MCF 10A (cell line): ENCODE results near the gene KREMEN2. TPM values are rescaled to one million over a fixed set of nuclear protein-coding genes. Genes with fewer than 3 reads are reported as not detected.

Experiments
- BruUV-seq: library from RNA; stranded (reverse); fragments of 400-500 nt; replicated peaks from 2 replicates; lab custom pipeline; 2021; lab: Mats Ljungman, UMichigan
- CTCF ChIA-PET: fragments of 300-600 bp; sonication (Branson Sonifier 250); formaldehyde crosslinking; extraction: SDS; loops from one replicate; lab custom pipeline; 2021; ENCODE audit warnings: antibody characterized with exemption, inconsistent platforms; lab: Yijun Ruan, JAX
- POLR2A ChIA-PET: fragments of 300-600, 350-650 bp; sonication (Branson Sonifier 250); formaldehyde crosslinking; extraction: SDS; loops from one replicate; lab custom pipeline; 2020; ENCODE audit warnings: antibody characterized with exemption, inconsistent platforms; lab: Yijun Ruan, JAX
- DNase-seq: peaks from one replicate; pipeline ENCODE4 v3.0.0-alpha.2; 2018; ENCODE audit not compliant: unreplicated experiment
- H3K27ac Mint-ChIP-seq: one replicate; pipeline ENCODE4 v1.8.0; 2022; ENCODE audit warnings: mild to moderate bottlenecking, low read depth, mixed read lengths; ENCODE audit not compliant: unreplicated experiment
- H3K27me3 Mint-ChIP-seq: one replicate; pipeline ENCODE4 v1.8.0; 2022; ENCODE audit warnings: mixed read lengths; ENCODE audit not compliant: insufficient read depth, unreplicated experiment
- H3K36me3 Mint-ChIP-seq: one replicate; pipeline ENCODE4 v1.8.0; 2022; ENCODE audit warnings: mild to moderate bottlenecking, moderate library complexity, mixed read lengths; ENCODE audit not compliant: insufficient read depth, unreplicated experiment
- H3K4me1 Mint-ChIP-seq: one replicate; pipeline ENCODE4 v1.8.0; 2022; ENCODE audit warnings: mixed read lengths; ENCODE audit not compliant: insufficient read depth, unreplicated experiment
- H3K4me3 Mint-ChIP-seq: one replicate; pipeline ENCODE4 v1.8.0; 2022; ENCODE audit warnings: mild to moderate bottlenecking, moderate library complexity, mixed read lengths; ENCODE audit not compliant: unreplicated experiment
- H3K9me3 Mint-ChIP-seq: one replicate; pipeline ENCODE4 v1.8.0; 2022; ENCODE audit warnings: mixed read lengths; ENCODE audit not compliant: unreplicated experiment
- CTCF ChIP-seq: fragments of 200-600 bp; IDR thresholded peaks from one replicate; pipeline ENCODE4 v1.8.0; 2022; ENCODE audit warnings: antibody characterized with exemption, mild to moderate bottlenecking; ENCODE audit not compliant: unreplicated experiment
- intact Hi-C: fragments of 100-400 bp; cut with micrococcal nuclease; formaldehyde crosslinking; loops from 2 replicates; pipeline ENCODE4 v1.14.1; 2022
- total RNA-seq: library from RNA; stranded (reverse); gene quantifications from 2 replicates; pipeline ENCODE4 v1.2.3, GENCODE V29; 2022

Gene KREMEN2
- total RNA-seq, 1 experiment from 2014 or later = 0.42 TPM

- no peak overlapping the region for H3K4me3 Mint-ChIP-seq
- POLR2A ChIA-PET = no interaction called here
- intact Hi-C loops = no loop called here
- H3K9me3 Mint-ChIP-seq = no peaks in the 10 kb centered on the region
- CTCF ChIA-PET = interaction anchor here (0.7 to 1.5 kb wide), 5 partner anchors 16 to 145 kb away, joined by 3 to 4 read pairs (median 4); no protein-coding TSS in a partner anchor
- H3K36me3 Mint-ChIP-seq = peaks cover 56% of the 10 kb centered on the region
- peaks cover 18% of the 10 kb centered on the region for H3K4me1 Mint-ChIP-seq
- no TSS peak for BruUV-seq
- no peak overlapping the region for H3K27ac Mint-ChIP-seq
- TF ChIP-seq CTCF = no peak
- DNase-seq = no peak
- H3K27me3 Mint-ChIP-seq = no peaks in the 10 kb centered on the region
Measured at GRCh38 chr16:2923481-2923880, 40.6 kb upstream of the KREMEN2 start.

GRCh38 chr16:2924901-2925755 is 38.9 kb upstream of the KREMEN2 start:
- peaks cover 12% of the 10 kb centered on the region for H3K4me1 Mint-ChIP-seq
- no peak overlapping the region for H3K4me3 Mint-ChIP-seq
- no peak for DNase-seq
- H3K27me3 Mint-ChIP-seq = no peaks in the 10 kb centered on the region
- peaks cover 47% of the 10 kb centered on the region for H3K36me3 Mint-ChIP-seq
- no TSS peak for BruUV-seq
- ChIA-PET POLR2A (interaction anchor here (1.5 kb wide), 1 partner anchor 9 kb away, joined by 3 read pairs; no protein-coding TSS in a partner anchor), CTCF (no interaction called here)
- intact Hi-C loops = loop anchor here (5.0 kb wide), 1 partner anchor 57 kb away; the partner anchor contains the start of gene PKMYT1
- no peak for TF ChIP-seq CTCF
- no peaks in the 10 kb centered on the region for H3K9me3 Mint-ChIP-seq
- H3K27ac Mint-ChIP-seq = no peak overlapping the region

DNA sequence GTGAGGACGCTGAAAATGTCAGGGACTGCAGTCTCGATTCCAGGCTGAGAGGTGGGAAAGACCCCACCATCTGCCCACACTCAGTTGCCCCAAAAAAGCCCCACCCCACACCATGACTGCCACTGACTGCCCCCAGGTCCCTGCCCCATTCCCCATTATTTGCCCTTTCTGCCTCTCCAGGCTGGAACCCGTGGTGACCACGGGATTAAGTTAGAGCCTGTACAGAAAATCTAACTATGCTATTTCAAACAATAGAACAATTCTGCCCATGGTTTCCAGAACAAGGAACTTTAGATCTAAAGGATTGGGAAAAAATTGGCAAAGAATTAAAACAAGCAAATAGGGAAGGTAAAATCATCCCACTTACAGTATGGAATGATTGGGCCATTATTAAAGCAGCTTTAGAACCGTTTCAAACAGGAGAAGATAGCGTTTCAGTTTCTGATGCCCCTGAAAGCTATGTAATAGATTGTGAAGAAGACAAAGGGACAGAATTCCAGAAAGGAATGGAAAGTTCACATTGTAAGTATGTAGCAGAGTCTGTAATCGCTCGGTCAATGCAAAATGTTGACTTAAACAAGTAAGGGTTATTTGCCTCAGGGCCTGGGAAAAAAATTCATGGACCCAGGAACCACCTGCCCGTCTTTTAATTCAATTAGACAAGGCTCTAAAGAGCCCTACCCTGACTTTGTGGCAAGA is 38.0 kb upstream of the KREMEN2 start:
- no peak for DNase-seq
- CTCF ChIA-PET = interaction anchor here (1.2 to 2.8 kb wide), 18 partner anchors 9 to 58 kb away, joined by 4 to 26 read pairs (median 5); partner anchors contain the start of gene FLYWCH1
- BruUV-seq = no TSS peak
- TF ChIP-seq CTCF = no peak
- intact Hi-C loops = loop anchor here (2.0 to 5.0 kb wide), 3 partner anchors 21 to 56 kb away; partner anchors contain the start of gene PKMYT1
- H3K4me3 Mint-ChIP-seq = no peak overlapping the region
- no peaks in the 10 kb centered on the region for H3K27me3 Mint-ChIP-seq
- H3K9me3 Mint-ChIP-seq = no peaks in the 10 kb centered on the region
- H3K36me3 Mint-ChIP-seq = peaks cover 39% of the 10 kb centered on the region
- POLR2A ChIA-PET = interaction anchor here (1.0 to 1.2 kb wide), 3 partner anchors 10 to 20 kb away, joined by 3 to 6 read pairs (median 5); partner anchors contain the start of gene FLYWCH1
- no peak overlapping the region for H3K27ac Mint-ChIP-seq
- peaks cover 12% of the 10 kb centered on the region for H3K4me1 Mint-ChIP-seq

GRCh38 chr16:2926650-2926999 is 37.5 kb upstream of the KREMEN2 start:
- POLR2A ChIA-PET = interaction anchor here (0.7 to 1.3 kb wide), 8 partner anchors 10 to 244 kb away, joined by 3 to 6 read pairs (median 4); partner anchors contain the start of genes FLYWCH1 and KCTD5
- no peak for TF ChIP-seq CTCF

More at GRCh38 chr16:2926650-2926999, 37.5 kb upstream of the KREMEN2 start:
- no peak for DNase-seq
- peaks cover 12% of the 10 kb centered on the region for H3K4me1 Mint-ChIP-seq
- BruUV-seq = no TSS peak
- H3K27ac Mint-ChIP-seq = peak overlapping the region; percentile 48
- H3K27me3 Mint-ChIP-seq = no peaks in the 10 kb centered on the region
- H3K36me3 Mint-ChIP-seq = peaks cover 39% of the 10 kb centered on the region
- no peaks in the 10 kb centered on the region for H3K9me3 Mint-ChIP-seq
- intact Hi-C loops = loop anchor here (2.0 to 5.0 kb wide), 3 partner anchors 22 to 56 kb away; partner anchors contain the start of gene PKMYT1
- H3K4me3 Mint-ChIP-seq = no peak overlapping the region
- CTCF ChIA-PET = interaction anchor here (1.2 to 2.8 kb wide), 18 partner anchors 9 to 58 kb away, joined by 4 to 26 read pairs (median 5); partner anchors contain the start of gene FLYWCH1
